ENCODE results near the gene RPS27L.

RPS27L gene

DNA sequence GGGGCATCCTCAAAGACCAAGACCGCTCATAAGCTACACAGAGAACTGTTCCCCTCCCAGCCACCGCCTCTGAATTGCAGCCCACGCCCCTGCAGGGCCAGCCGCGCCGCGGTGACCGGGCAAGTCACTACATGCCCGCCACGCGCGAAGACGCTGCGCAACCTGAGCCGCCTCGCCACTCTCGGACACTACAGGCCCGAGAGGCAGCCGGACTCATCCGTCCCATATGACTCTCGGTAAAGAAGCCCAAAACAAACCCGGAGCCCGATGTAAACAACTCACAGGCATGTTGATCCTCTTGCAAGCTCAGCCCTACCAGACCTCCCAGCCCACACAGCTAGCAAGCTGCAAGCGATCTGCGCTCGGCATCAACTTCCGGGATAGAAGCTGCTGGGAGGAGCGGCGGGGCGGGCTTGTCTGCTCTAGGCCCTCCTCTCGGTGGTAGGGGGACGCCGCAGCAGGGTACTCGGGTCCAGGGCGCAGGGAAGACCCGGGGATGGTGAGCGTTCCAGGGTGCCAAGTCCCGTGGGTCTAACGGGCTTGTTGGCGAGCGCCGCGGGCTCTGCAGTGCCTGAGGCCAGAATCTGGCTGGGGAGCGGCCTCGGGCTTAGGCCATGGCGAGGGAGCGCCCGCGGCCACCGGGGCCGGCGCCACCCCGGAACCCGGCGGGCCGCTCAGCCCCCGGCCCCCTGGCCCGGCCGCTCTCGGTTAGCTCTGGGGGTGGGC lies at the start of gene RPS27L:
Gene RPS27L (minus strand): TSS at position 360 of the 726 bp plus-strand sequence. CDS start 72 bp downstream, at position 288.
- peak; percentile 71 for DNase-seq

- DNase-seq, result no peak
These were observed 48.8 kb upstream of the RPS27L start for GRCh38 chr15:63206079-63206478.

DNA sequence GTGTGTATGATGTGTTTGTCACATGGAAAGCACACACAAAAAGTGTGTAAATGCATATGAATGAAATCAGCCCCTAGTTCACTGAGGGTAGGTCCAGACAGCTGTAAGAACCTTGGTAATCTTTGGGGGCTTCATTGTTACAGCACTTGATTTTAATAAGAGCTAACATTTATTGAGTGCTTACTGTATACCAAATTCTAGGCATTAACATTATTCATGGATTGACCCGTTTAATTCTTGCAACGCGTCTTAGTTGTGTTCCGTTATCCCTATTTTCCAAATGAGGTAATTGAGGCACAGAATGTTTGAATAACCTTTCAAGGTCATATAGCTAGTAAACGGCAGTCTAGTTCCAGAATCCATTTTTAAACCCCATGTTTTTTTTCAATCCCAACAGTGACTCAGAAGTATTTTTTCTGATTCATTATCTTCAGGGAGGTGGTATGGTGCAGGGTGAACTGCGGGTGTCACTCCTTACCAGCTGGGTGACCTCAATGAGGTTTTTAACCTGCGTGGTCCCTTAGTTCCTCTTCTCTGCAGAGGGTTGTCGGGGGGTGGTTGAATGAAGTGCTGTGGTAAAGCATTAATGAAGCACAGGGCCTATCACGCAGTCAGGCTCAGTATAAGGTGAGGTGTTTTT lies 46.3 kb upstream of the RPS27L start:
- no peak for DNase-seq

GRCh38 chr15:63202861-63203260 lies 45.6 kb upstream of the RPS27L start:
- DNase-seq, result no peak

DNA sequence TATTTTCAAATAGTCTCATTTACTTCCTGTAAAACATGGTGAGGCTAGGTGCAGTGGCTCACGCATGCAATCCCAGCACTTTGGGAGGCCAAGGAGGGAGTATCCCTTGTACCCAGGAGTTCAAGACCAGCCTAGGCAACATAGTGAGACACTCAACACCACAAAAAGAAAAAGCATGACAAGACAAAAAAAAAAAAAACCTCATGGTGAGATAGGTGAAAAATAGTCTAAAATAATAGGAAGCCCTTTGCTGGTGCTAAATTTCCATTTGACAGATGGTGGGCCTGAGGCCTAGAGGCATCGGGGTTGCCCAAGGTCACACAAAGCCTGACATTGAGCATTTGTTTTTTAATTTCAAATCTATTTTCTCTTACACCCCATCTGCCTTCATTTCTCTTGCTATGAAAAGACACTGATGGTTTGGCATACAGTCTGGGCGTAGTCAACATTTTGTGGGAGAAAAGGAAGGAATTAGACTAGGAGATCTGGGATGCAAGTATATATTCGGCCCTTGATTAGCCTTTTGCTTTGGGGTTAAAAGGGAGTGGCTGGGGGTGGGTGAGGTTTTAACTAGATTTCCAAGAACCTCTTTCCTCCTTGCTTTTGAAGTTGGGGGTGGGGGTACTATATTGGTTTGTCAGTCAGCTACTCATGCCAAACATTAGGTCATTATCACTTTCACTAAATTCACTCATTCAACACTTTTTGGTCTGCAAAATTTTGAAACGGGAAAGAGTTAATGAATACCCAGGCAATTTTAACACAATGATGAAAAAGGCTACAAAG lies 43.4 kb upstream of the RPS27L start:
- DNase-seq, result peak; percentile 35

- peak; percentile 40 for DNase-seq
These were observed 41.3 kb upstream of the RPS27L start for GRCh38 chr15:63198371-63199250.

- no peak for DNase-seq
These were observed 40.3 kb upstream of the RPS27L start for GRCh38 chr15:63197626-63198025.

DNA sequence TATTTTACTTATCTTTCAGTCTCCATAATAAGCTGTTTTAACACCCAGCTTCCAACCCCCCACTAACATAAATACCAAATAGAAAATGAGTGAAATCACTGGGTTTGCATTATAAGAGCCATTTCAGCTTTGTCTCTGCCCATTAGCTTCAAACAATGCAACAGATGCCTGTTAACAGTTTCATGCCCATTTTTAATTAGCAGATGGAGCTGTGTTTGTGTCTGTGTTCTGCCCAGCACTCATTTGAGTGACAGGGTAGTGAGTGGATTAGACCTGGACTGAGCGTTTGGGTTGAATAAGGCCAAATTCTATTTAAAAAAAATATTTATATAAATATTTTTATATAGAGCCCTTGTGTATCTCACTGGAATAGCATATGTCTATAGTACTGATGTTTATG lies 39.6 kb upstream of the RPS27L start:
- peak; percentile 62 for DNase-seq

DNA sequence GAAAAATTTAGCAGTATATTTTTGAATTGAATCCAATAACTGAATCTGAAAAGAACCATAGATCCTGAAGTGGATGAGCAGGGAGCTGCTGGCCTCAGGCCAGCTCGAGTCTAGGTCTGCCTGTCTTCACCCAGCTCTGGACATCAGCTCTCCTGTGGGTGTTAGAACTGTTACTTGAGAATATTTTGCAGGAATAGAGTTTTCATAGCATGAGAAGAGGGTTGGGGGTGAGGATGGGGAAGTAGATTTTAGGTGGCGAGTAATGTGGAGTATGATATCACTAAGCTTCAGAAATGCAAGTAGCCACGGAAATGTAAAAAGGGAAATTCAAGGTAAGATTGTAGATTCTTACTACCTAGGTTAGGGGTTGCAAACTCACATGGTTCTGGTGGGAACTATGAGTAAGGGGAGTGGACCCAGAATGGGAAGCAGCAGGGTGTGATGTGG lies 38.3 kb upstream of the RPS27L start:
- no peak for DNase-seq

DNA sequence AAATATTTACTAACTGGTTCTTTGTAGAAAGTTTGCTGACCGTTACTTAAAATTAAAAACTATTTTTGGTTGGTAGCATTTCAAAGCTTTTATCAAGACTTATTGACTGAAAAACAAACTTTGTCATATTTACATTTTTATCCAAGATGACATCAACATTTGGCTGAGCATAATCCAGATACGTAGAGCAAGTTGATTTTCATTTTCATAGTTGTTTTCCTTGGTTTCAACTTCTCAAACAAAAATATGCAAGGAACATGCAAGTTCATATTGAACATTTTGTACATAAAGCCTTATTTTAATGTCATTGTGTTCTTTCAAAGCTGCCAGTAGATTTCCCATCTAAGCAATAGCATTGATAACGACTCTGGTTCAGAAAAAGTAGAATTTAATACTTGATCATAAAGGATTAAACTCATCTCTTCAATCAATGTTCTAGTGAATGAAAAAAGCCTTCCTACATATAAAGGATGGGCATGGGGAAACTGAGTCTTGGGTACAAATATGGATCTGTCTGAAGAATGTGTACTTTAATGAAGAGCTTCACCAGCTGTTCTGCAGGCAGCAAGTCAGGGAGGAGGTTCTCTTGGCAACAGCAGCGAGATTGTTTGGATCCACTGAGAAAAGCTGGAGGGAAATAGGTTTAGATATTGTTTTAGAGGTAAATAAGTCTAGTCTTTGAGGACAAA lies 37.7 kb upstream of the RPS27L start:
- no peak for DNase-seq

DNA sequence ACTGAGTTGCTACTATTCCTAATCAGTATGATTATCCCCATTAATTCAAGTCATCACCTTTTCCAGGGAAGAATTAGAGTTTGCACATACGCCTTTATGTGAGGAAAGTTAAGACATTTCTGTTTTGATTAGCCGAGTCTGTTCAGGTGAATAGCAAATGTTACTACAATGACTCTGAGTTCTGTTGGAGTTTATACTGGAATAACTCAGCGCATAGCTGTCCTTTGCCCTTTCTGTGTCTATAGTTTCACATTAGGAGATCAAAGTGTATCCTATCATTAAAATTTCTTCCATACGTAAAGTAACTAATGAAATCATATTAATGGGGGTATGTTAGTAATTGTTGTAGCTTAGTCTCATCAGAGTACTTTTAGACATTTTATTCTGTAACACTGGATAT lies 37.0 kb upstream of the RPS27L start:
- DNase-seq, result no peak

DNA sequence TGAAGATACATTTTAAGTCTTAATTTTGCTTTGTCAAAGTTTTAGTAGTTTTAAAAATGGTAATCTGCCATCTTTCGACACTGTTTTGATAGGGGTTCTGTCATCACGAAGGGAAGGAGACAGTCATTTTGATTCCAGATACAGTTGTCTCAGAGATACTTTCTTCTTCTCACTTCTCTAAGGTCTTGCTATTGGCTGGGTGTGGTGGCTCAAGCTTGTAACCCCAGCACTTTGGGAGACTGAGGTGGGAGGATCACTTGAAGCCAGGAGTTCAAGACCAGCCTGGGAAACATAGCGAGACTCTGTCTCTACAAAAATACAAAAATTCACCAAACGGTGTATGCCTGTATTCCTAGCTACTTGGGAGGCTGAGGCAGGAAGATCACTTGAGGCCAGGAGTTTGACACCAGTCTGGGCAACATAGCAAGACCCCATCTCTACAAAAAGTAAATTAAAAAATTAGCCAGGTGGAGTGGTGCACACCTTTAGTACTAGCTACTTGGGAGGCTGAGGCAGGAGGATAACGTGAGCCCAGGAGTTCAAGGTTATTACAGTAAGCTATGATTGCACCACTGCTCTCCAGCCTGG lies 35.4 kb upstream of the RPS27L start:
- DNase-seq, result no peak

- no peak for DNase-seq
These were observed 34.8 kb upstream of the RPS27L start for GRCh38 chr15:63191895-63192618.

DNA sequence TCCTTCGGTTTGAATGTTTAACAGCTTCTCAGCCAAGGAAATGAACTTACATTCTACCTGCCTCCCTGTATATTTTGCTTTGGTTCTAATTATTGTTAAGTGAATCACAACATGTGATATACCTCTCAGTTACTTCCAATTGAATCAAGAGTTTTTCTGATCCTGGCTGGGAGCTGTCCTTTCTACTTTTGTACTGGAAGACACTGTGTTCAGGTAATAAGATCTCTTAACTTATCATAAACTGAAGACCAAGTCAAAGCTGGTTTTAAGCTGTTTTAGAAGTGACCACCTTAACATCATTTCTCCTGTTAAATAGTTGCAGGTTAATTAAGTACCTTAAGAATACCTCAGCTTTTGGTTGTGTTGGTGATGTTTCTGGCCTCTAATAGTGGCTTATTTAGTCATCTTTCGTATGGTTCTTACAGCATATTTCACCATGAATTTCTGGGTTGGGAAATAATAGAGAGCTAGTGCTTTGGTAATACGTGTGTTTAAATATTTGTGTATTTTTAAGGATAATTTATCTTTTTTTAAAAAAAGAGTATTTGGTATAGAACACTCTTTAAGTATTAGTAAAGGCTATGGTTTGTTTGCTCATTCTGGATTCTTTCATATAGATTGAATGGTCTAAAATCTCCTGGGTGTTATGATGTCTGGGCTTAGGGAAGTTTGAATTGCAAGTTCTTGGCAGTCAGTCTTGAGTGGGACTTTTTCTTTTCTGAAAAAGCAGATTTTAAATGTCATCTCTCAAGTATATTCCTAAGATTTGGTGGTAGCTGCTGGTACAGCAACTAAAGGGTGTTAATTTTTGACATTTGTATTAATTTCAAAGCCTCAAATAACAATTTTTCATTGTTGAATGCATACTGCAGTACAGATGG lies 33.7 kb upstream of the RPS27L start:
- DNase-seq, result no peak

GRCh38 chr15:63189941-63190768 lies 32.9 kb upstream of the RPS27L start:
- DNase-seq, result no peak

DNA sequence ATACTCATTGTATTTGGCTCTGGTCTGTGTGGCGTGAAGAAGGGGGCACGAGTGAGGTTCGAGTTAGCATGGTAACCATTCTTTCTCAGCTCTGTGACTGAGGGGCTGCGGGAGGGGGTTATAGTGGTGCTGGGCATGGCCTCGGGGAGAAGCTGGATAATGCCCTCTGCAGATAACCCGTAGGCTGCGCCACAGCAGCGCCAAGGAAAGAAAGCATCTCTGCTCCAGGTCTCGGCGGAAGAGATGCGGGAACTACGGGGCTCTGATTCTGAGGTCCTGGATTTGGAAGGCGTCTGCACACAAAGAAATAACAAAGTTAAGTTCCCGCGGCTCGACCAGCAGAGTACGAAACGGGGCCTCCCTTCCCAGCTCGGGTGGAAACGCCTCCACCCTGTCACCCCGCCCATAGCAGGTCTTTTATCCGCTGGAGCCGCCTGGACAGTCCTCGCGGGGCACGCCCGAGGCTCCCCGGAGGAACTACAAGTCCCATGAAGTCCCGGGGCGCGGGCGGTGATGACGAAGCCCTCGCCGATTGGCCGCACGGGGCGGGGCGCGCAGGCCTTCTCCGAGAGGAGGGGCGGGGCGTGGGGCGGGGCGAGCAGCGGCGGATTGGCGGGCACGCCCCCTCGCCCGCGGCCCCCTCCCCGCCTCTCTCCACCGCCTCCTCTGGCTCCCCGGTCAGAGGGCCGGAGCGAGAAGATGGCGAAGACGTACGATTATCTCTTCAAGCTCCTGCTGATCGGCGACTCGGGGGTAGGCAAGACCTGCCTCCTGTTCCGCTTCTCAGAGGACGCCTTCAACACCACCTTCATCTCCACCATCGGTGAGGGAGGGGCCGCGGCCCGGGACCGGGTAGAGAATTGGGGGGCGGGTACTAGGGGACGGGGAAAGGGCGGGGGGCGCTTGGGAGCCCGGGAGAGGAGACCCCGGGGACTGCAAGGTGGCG lies 31.9 kb upstream of the RPS27L start, which contains the start of gene RAB8B:
Gene RAB8B (plus strand): TSS at position 681 of the 946 bp plus-strand sequence. CDS start 19 bp downstream, at position 700.
- DNase-seq, result peak; percentile 87

DNA sequence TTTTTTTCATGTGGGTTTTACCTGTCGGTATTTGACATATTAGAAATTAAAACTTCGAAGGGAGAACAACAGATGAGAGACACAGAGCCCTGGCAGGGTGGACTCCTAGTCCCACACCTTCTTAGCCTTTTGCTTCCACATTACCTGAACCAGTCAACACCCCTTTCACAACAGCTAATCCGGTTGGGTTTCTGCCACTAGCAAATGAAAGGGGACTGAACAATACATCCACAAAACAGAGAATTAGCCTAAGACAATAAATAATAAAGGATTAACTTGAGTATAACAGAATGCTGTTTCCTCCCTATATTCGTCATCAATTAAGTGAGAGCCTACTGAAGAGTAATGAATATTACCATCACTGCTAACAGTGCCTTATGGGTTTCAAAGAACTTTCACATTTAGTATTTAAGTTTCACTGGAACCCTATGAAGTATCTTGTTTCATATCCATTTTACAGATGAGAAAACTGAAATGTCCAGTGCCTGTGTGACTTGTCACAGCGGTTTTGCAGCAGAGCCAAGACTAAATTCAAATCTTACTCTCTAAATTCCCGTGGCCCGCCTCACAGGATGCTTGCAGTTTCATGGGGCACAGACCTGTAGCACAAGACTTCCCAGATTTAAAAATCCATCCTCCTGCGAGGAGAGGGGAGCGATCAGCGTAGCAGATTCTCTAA lies 31.1 kb upstream of the RPS27L start:
- no peak for DNase-seq
